ENCODE results near the gene TMA7. TPM values are rescaled to one million over a fixed set of nuclear protein-coding genes. Genes with fewer than 3 reads are reported as not detected.

TMA7 gene
- total and polyA plus RNA-seq, 10 of the 15 experiments (the other 5 are each of a cell fraction or from before 2014, with no cell fraction given) = 319 to 1,760 (median 752) TPM

GRCh38 chr3:48406443-48407431 lies 33.3 kb upstream of the TMA7 start (continued):
- TF ChIP-seq PBX3 (IDR thresholded peaks at IDR 0.05; ENCODE audit: insufficient replicate concordance, low read depth, low read length) = no peak
- TF ChIP-seq RELA (IDR thresholded peaks at IDR 0.05; ENCODE audit: borderline replicate concordance, partially characterized antibody) = no peak
- TF ChIP-seq SREBF2 (IDR thresholded peaks at IDR 0.05; ENCODE audit: low read length) = no peak
- TF ChIP-seq BCL3 (IDR thresholded peaks at IDR 0.05; ENCODE audit: borderline replicate concordance, insufficient read depth, low read depth, low read length, poor library complexity, severe bottlenecking) = no peak
- TF ChIP-seq ZNF592 (IDR thresholded peaks at IDR 0.05) = no peak

All from GM12878 (cell line).